NCI-H526 (cell line): ENCODE results near the gene DUOXA1.
"Not testable (repeated sequence)": the region's sequence is repeated elsewhere in the genome, so short reads cannot be mapped to it uniquely, and the experiment has no call there.

Experiments used
- DNase-seq, 2 experiments: peaks; one replicate each; lab custom pipeline; 2025; lab: John Stamatoyannopoulos, UW

DUOXA1 gene

DNA sequence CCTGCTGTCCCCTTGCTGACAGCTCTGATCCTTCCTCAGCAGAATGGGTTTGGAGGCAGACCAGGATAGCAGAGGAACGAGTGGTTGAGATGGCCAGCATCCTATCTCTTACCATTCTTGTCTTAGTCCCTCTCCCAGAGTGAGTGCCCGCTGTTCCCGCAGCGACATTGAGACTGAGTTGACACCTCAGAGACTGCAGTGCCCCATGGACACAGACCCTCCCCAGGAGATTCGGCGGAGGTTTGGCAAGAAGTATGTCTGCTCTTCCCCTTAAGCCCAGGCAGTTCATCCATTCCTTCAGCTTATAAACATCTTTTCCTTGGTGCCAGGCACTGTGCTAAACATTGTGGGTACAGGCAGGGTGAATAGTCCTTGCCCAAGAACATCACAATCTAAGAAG, 21.3 kb upstream of the DUOXA1 start:
- no peak for DNase-seq

DNA sequence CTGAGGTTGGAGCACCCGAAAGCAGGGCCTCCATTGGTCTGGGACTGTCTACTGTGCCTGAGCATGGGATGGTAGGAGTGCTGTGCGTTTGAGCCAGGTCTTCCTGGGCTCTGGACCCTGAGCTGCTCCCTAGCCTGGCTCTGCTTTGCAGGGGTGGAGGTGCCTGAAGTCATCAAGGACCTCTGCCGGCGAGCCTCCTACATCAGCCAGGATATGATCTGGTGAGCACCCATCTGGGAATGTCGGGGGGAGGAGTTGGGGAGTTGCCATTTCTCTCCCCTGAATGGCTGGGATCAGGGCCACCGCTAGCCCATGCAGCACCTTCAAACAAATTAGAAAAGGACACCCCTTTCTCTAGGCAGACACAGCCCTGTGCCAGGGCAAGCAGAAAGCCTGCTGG, 20.8 kb upstream of the DUOXA1 start:
- no peak for DNase-seq

DNA sequence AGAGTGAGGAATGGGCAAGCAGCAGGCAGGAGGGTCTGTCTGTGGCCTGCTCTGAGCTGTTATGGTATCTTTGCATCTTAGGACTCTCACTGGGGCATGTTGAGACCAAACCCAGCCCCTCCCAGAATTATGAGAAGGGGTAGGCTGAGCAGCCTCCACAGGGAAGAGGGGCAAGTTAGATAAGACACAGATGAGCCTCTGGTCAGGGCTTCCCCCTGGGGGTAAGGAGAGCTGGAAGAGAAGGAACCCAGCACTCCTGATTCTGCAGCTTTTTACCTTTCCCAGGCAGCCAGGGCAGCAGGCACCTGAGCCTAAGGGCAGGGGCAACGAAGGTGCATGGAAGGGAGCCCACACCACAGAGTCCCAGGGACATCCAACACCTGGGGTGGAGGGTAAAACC, 19.4 kb upstream of the DUOXA1 start:
- DNase-seq = no peak

DNA sequence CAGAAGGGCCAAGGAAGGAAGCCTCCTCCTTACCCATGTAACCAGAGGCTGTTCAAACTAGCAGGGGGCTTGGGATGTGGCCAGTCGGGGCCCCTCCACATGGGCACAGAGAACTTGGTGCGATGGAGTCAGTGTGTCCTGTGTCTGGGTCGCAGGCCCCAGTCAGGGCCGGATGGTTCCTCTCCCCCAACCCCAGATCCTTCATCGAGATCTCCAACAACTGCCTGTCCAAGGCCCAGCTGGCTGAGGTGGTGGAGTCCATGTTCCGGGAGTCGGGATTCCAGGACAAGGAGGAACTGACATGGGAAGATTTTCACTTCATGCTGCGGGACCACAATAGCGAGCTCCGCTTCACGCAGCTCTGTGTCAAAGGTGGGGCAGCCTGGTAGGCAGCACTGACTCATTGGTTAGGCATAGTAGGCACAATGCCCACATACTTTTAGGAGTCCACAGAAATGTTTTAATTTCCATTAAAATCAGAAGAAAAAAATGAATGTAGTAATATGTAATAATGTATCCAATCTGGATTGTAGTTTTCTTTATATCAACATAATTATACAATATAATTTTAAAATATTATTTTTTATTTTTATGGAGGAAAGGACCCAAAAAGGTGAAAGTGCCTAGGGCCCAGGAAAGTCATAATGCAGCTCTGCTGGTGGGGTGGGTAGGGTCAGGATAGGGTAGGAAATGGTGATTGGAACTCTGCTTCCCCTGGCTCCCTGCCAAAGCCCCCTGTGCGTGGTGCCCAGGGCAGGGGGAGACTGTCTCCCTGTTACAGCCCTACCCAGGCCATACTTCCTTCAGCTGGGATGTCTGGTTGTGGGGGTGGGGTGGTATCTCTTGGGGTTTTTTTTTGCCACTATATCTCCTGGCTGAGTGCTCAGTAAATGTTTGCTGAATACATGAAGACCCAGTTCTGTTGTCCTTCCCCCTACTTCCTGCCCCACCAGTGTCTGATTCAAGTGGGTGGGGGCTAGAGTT, 18.7 kb upstream of the DUOXA1 start:
- DNase-seq = no peak

DNA sequence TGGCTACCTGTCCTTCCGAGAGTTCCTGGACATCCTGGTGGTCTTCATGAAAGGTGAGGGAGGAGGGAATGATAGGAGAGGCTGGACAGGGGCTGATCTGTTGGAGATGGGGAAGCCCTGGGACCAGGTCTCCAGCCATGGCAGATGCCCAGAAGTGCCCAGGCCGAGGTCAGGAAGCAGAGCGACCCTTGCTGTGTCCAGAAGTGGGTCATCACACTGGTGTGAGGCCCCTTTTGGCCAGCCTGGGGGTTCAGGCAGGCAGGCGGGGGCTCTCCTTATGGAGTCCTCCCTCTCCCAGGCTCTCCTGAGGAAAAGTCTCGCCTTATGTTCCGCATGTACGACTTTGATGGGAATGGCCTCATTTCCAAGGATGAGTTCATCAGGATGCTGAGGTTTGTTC, 17.9 kb upstream of the DUOXA1 start:
- DNase-seq = no peak

DNA sequence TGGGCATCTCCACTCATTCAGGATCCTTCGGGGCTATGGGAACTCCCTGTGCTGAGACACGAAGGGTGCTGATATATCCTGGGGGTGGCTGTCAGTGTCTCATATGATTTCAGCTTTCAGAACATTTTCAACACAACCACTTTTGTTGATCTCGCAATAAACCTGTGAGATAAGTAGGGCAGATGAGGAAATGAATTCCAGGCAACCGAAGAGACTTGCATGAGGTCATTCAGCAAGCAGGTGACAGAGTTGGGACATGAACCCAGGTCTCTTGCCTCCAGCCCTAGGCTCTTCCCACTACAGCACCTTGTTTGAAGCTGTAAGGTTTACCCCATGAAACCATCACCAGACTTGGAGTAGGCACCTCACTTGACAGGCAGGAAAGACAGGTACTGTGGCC, 16.7 kb upstream of the DUOXA1 start:
- DNase-seq = no peak

DNA sequence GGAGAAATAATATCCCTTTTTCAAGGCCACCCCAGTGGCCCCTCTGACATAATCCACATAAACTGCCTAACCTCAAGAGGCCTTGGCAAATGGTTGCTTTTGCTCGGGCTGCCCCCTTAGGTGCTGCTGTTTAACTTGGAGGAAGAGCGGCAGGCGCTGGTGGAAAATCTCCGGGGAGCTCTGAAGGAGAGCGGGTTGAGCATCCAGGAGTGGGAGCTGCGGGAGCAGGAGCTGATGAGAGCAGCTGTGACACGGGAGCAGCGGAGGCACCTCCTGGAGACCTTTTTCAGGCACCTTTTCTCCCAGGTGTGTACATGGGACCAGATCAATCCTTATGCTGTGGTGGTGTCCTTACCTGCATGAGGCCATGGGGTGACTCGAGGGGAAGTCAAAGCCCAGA, 15.1 kb upstream of the DUOXA1 start:
- no peak for DNase-seq

DNA sequence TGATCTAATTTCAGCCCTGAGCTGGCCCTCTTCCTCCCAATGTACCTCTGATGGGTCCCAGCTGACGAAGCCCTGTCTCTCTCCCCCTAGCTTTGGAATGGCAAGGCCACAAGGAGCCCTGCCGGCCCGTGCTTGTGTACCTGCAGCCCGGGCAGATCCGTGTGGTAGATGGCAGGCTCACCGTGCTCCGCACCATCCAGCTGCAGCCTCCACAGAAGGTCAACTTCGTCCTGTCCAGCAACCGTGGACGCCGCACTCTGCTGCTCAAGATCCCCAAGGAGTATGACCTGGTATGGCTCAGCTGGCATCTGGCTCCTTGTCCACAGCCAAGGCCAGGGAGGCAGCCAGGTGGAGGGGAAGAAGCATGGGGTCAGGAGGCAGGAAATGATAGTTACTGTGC, 14.3 kb upstream of the DUOXA1 start:
- DNase-seq = no peak

DNA sequence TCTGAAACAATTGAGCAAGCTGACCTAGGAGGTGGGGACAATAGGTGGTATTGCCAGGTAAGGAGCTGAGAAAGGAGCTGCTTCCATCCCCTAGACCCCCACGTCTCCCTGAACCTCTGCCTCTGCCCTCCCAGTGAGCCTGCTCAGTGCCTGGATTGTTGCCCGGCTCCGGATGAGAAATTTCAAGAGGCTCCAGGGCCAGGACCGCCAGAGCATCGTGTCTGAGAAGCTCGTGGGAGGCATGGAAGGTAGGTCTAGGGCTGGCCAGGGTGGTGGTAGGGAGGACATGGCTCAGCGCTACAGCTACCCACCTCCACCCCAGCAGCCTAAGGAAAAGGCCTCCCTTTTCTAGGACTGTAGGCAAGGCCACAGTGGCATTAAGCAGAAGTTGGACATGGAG, 13.4 kb upstream of the DUOXA1 start:
- no peak for DNase-seq

DNA sequence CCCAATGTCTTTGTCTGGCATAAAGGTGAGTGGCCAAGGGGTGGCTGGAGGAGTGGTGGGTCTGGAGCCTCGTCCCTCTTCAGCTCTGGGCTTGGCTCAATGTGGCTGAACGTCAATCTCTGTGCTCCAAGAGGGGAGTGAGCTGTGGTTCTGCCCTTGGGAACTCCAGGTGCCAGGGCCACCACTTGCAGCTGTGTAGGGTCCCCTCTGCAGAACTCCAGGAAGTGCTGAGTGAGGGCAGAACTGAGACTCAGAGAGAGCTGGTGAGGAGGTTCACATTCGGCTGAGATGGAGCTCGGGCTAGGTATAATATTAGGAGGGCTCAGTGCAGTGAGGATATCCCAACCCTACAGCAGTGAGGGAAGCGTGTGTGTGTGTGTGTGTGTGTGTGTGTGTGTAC, 11.7 kb upstream of the DUOXA1 start:
- no peak for DNase-seq

DNA sequence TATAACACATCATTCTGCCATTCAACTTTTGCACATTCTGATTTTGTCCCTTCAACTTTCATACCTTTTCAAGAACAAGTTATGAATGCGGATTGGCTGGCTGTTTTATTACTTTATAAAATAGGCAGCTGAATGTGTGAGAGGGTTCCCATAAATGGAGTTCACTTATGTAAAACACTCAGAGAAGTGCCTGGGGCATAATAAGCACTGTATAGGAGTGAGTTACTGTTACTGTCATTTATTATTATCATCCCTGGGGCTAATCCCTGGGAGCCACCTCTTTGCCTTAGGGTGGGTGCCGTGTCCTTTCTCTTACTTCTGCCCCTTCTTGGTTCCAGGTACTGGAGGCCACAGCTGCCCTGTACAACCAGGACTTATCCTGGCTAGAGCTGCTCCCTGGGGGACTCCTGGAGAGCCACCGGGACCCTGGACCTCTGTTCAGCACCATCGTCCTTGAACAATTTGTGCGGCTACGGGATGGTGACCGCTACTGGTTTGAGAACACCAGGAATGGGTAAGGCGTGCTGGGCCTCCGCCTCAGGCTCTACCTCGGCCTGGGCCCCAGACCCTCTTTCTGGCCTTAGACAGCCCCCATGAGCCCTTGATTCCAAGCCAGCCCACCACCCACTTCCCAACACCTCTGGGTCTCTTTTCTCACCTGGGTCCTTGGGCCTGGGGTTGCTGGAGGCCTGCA, 11.0 kb upstream of the DUOXA1 start:
- DNase-seq = no peak

DNA sequence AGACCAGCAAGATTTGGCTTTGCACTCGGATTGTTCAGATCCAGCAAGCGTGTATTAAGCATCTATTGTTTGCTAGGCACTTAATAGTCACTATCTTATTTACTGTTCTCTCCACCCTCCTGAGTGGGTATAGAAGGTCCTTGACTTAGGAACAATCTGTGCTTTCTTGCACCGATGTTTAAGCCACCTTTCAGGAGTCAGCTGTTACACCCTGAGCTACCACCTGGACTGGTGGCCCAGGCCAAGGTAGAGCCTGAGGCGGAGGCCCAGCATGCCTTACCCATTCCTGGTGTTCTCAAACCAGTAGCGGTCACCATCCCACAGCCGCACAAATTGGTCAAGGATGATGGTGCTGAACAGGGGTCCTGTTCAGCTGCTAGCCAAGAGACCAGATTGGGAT, 10.1 kb upstream of the DUOXA1 start:
- DNase-seq = no peak

DNA sequence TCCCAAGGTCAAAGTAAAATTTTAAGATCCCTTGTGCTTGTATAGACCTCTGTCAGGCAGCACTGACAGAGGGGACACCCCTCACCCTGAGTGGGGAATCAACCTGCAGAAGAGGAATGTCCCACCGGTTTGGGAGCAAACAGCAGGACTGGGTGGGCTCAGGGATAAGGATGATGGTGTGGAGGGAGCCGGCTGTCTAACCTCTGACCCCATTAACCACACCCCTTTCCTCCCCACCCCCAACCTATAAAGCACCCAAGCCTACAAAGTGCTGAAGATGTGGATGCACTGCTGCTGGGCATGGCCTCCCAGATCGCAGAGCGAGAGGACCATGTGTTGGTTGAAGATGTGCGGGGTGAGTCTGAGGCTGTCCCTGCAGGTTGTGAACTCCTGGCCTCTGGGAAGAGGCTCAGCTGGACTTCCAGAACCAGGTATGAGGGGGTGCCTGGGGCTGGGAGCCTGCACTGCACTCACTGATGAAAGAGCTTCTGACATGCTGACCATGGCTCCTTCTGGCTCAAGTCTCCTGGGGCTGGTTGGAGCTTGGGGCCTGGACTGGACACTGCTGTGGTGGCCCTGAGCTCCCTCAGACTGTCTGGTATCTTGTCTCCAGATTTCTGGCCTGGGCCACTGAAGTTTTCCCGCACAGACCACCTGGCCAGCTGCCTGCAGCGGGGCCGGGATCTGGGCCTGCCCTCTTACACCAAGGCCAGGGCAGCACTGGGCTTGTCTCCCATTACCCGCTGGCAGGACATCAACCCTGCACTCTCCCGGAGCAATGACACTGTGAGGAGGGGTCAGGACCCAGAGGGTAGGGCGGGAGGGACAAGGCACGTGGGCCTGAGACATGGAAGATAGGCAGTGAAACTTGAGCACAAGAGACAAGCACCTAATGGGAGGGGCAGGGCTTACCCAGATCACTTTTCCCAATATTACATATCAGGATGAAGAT, 9.4 kb upstream of the DUOXA1 start:
- DNase-seq = no peak

DNA sequence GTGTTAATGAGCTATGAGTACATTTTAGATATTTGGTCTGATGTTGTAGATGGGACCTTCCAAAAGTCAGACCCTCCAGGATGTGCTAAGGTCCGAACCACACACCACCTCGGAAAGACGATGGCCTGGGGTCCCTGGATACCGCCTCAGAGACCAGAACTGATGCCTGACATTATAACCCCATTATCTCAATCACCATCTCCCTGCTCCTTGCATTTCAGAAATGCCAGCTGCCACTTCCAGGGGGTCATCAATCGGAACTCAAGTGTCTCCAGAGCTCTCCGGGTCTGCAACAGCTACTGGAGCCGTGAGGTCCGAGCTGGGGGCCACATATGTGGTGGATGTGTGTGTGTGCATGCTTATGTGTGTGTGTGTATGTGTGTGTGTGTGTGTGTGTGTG, 8.0 kb upstream of the DUOXA1 start:
- no peak for DNase-seq

DNA sequence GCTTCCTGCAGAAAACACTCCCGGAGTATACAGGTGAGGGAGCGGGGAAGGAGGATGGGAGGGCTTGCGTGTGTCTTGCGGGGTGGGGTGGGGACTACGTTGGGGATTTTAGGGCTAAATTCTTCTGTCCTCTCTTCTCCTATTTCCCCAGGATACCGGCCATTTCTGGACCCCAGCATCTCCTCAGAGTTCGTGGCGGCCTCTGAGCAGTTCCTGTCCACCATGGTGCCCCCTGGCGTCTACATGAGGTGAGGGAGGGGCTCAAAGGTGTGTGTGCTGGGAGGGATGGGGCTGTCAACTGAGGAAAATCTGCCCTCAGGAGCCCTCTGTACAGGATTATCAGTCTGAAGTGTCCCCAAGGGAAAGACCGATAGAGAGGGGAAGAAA, 6.7 kb upstream of the DUOXA1 start:
- DNase-seq = peak in 1 of 2 experiments; percentile 23

DNA sequence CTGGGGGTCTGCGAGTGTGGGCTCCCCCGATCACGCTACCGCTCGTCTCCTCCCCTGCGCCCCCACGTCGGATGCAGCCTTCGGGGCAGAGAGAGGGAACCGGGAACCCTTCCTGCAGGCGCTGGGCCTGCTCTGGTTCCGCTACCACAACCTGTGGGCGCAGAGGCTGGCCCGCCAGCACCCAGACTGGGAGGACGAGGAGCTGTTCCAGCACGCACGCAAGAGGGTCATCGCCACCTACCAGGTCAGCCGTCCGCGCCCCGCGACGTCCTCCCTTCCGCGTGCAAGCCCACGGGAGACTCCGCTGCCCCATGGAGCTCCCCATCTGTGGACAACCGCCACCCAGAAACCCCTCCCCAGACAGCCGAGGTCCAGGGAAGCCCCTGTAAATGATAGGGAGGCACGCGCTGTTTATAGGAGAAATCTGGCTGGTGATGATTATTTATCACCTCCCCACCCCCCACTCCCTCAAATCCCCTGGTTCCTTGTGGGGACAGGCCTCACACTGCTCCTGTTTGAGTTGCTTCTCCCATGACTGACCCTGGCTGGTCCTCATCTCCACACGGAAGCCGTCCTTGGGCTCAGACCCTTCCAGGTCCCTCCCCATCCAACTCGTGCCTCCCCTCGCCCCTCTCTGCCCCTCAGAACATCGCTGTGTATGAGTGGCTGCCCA, 6.2 kb upstream of the DUOXA1 start:
- DNase-seq = not testable (repeated sequence)

DNA sequence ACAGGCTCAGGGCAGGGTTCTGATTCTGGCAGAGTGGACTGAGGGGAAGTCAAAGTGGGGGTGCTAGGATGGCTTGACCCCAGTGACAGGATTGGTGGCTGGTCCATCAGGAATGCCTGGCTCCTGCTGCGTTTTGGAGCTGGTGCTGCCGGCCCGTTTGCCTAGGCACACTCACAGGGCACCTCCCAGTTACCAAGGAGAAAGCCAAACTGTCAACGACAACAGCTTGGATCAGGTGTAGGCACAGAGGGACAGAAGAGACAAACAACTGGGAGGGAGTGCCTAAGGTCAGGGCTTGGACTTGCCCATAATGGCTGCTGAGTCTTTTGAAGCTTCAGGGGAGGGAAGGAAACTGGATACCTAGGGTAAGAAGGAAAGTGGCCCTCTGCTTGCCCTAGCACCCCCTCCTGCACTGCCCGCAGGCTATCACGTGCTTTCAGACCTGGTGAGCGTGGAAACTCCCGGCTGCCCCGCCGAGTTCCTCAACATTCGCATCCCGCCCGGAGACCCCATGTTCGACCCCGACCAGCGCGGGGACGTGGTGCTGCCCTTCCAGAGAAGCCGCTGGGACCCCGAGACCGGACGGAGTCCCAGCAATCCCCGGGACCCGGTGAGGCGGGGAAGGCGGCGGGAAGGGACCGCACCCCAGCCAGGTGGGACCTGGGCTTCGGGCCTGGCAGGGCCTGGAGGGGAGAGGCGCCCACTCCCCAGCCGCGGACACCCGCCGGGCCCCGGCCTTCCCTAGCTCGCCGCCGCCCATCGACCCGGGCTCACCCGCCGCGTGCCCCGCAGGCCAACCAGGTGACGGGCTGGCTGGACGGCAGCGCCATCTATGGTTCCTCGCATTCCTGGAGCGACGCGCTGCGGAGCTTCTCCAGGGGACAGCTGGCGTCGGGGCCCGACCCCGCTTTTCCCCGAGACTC, 5.3 kb upstream of the DUOXA1 start:
- DNase-seq = peak in 1 of 2 experiments; percentile 70

DNA sequence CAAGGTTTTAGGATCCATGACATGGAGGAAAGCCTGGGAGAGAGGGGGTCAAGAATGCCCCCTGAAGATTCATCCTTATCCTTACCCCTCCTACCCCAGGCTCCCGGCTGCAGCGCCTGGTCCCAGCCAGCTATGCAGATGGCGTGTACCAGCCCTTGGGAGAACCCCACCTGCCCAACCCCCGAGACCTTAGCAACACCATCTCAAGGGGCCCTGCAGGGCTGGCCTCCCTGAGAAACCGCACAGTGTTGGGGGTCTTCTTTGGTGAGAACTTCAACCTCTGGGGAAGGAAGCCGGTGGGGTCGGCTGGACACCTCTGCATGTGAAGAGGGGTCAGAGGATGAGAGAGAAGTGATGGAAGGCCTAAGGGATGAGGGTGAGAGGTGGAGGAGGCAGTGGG, 4.4 kb upstream of the DUOXA1 start:
- DNase-seq = no peak

DNA sequence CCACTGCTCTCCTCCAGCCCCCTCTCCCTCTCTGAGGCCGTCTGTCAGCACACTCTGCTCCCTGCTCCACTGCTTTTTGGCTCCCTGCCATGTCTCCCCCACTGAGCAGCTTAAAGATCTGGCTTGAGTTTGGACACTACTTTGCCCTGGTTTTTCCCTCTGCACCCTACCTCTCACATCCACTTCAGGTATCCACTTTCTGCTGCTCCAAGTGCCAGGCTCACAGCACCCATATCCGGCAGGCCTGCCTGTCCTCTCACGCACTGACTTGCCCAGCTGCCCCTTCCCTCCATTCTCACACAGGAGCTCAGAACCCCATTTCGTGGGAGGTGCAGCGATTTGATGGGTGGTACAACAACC, 3.9 kb upstream of the DUOXA1 start:
- DNase-seq = peak in 1 of 2 experiments; percentile 6

DNA sequence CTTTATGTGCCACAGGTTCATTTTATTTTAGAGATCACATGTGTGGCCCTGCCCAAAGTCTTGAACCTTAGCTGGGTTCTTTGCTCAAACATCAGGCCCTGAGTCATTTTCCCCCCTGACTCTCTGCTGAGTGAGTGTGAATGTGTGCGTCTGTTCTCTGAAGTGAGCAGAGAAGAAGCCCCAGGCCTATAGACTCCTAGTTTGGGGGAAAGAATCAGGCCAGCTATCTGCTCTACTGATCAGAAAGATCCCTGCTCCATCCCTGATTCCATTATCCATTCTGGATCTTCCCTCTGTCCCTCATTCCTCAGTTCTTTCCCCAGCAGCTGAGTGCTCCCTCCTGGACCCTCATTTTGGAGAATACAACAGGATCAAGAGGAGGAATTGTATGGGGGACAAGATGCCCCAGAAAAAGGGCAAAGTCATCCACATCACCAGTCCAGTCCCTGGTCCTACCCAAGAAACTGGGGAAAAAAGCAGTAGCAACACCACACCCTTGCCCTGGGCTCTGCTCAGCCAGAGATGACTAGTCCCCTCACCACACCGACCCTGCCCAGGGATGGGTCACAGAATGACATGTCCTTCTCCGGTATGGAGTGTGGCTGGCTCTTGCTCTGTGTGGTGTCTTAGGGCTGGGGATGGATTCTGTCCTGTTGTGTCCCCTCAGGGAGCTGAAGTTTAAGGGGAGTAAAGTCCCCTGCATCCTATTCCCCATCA, 3.3 kb upstream of the DUOXA1 start:
- DNase-seq = no peak
